Measurements from ENCODE around the gene CHST11.

CHST11 gene

GRCh38 chr12:104456417-104456949, at the start of gene CHST11:
CHST11 (plus strand) TSS chr12:104456948.
- DNase-seq: peak; percentile 81 to 91

GRCh38 chr12:104407438-104407837, 49.3 kb upstream of the CHST11 start:
- no peak for DNase-seq

GRCh38 chr12:104407922-104408321, 48.8 kb upstream of the CHST11 start:
- no peak for DNase-seq

- DNase-seq: no peak
Measured at GRCh38 chr12:104410326-104410725, 46.4 kb upstream of the CHST11 start.

GRCh38 chr12:104410786-104411185, 46.0 kb upstream of the CHST11 start:
- DNase-seq: no peak

- DNase-seq: no peak
Measured at GRCh38 chr12:104411826-104412641, 44.7 kb upstream of the CHST11 start.

GRCh38 chr12:104412681-104413080, 44.1 kb upstream of the CHST11 start:
- DNase-seq: no peak

GRCh38 chr12:104413330-104413729, 43.4 kb upstream of the CHST11 start:
- no peak for DNase-seq

- no peak for DNase-seq
Measured at GRCh38 chr12:104414581-104415341, 42.0 kb upstream of the CHST11 start.

- DNase-seq: no peak
Measured at GRCh38 chr12:104415342-104415980, 41.3 kb upstream of the CHST11 start.

GRCh38 chr12:104416136-104416535, 40.6 kb upstream of the CHST11 start:
- DNase-seq: no peak

GRCh38 chr12:104416585-104416984, 40.2 kb upstream of the CHST11 start:
- no peak for DNase-seq

GRCh38 chr12:104419717-104420116, 37.0 kb upstream of the CHST11 start:
- no peak for DNase-seq

GRCh38 chr12:104420868-104421267, 35.9 kb upstream of the CHST11 start:
- DNase-seq: no peak

GRCh38 chr12:104421343-104421742, 35.4 kb upstream of the CHST11 start:
- DNase-seq: no peak

- DNase-seq: no peak
Measured at GRCh38 chr12:104422441-104422840, 34.3 kb upstream of the CHST11 start.

GRCh38 chr12:104423273-104423672, 33.5 kb upstream of the CHST11 start:
- DNase-seq: no peak

GRCh38 chr12:104423809-104424208, 32.9 kb upstream of the CHST11 start:
- no peak for DNase-seq

GRCh38 chr12:104424955-104425354, 31.8 kb upstream of the CHST11 start:
- no peak for DNase-seq

- DNase-seq: no peak
Measured at GRCh38 chr12:104425614-104426013, 31.1 kb upstream of the CHST11 start.

GRCh38 chr12:104426926-104427546, 29.7 kb upstream of the CHST11 start:
- DNase-seq: no peak

GRCh38 chr12:104427547-104427938, 29.2 kb upstream of the CHST11 start:
- no peak for DNase-seq

GRCh38 chr12:104433061-104433460, 23.7 kb upstream of the CHST11 start:
- no peak for DNase-seq
